NCI-H460 (cell line): ENCODE data around the gene TIAL1. TPM values are rescaled to one million over a fixed set of nuclear protein-coding genes. Genes with fewer than 3 reads are reported as not detected.
"Not testable (repeated sequence)": the region's sequence is repeated elsewhere in the genome, so short reads cannot be mapped to it uniquely, and the experiment has no call there.

Experiments
- DNase-seq: peaks from one replicate; pipeline ENCODE4 v3.0.0-alpha.2; 2016; ENCODE audit warnings: low read depth; ENCODE audit errors: extremely low read depth
- polyA plus RNA-seq: library from polyadenylated mRNA; depleted of rRNA; stranded (reverse); fragments of >200 nt; gene quantifications from 2 replicates; pipeline ENCODE4 v1.2.3, GENCODE V29; 2014; cell fraction: nucleus; rRNA removed
- total RNA-seq: library from RNA; depleted of rRNA; stranded (reverse); fragments of >200 nt; shearing (Covaris generic); gene quantifications from 2 replicates; pipeline ENCODE4 v1.2.3, GENCODE V29; 2014; rRNA removed

Gene TIAL1
- total RNA-seq = 67.4 and 81.3 TPM in 2 replicates
- 160 and 161 TPM in 2 replicates for polyA plus RNA-seq

DNA sequence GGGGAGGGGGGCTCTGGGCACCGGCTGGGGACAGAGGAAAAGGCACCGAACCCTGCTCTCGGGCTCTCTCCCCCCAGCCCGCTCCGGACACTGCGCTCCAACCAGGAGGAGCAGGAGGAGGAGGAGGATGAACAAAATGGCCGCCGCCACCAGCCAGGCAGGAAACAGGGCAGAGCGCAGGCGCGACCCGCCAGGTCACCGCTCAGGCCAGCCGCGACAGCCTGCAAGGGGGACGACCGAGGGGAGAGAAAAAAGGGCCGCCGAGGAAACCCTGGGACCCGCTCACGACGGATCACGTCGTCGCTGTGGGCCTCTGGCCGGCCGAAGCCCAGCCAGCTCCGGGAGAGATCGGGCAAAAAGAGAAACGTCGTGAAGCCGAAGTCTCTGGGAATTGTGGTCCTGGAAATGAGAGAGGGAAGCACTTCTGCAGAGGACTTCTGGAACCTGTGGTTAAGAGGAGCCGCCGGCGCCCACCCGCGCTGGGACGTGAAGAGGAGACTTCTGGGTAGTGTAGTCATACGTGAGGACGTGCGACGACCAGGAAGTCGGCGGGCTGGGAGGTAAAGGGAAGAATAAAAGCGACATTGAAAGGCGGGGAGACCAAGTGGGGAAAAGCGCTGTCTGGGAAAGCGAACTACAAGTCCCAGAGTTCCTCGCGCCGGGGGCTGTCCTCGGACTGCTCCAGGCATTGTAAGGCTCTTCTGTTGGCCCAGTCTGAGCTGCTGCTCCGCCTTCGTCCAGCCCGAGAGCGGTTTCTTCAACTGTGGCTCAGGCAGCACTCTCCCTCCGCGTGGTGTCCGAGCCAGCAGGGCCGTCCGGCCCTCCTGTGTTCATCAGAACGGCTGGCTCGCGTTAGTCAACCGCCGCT, at the start of gene TIAL1:
TSS of gene TIAL1 (minus strand) at position 428 of the 868 bp plus-strand sequence. CDS start 499 bp downstream, outside the sequence.
- DNase-seq = peak; percentile 99

GRCh38 chr10:119644994-119645393, 48.2 kb upstream of the TIAL1 start:
- DNase-seq = no peak

GRCh38 chr10:119644205-119644814, 47.5 kb upstream of the TIAL1 start:
- no peak for DNase-seq

GRCh38 chr10:119643306-119644204, 46.8 kb upstream of the TIAL1 start:
- no peak for DNase-seq

DNA sequence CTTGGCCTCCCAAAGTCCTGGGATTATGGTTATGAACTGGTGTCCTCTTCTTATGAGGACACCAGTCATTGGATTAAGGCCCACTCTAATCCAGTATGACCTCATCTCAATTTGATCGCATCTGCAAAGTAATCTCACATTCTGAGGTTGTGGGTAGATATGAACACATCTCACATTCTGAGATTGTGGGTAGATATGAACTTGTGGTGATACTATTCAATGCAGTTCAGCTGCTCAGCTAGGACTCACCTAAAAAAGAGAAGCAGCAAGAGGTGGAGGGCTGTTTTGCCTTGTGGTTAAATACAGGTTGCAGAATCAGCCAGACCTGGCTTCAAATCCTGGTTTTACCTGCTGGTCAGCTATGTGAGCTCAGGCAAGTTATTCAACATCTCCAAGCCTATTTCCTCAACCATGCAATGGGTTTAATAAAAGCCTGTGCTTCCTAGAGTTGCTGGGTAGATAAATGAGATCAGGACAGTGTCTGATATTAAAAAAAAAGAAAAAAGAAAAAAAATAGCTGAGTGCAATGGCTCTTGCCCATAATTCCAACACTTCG, 45.9 kb upstream of the TIAL1 start:
- no peak for DNase-seq

- no peak for DNase-seq
Measured at GRCh38 chr10:119640875-119641526, 44.2 kb upstream of the TIAL1 start.

DNA sequence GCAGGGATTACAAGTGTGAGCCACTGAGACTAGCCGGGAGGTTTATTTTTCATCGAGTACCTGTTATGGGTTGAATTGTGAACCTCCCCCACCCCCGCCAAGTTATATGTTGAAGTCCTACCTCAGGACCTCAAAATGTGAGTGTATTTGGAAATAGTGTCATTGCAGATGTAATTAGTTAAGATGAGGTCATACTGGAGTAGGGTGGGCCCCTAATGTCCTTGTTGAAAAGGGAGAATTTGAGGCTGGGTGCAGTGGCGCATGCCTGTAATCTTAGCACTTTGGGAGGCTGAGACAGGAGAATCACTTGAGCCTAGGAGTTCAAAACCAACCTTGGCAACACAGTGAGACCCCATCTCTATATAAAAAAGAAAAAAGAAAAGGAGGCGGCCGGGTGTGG, 43.6 kb upstream of the TIAL1 start:
- DNase-seq = no peak

- DNase-seq = no peak
Measured at GRCh38 chr10:119638982-119639381, 42.2 kb upstream of the TIAL1 start.

DNA sequence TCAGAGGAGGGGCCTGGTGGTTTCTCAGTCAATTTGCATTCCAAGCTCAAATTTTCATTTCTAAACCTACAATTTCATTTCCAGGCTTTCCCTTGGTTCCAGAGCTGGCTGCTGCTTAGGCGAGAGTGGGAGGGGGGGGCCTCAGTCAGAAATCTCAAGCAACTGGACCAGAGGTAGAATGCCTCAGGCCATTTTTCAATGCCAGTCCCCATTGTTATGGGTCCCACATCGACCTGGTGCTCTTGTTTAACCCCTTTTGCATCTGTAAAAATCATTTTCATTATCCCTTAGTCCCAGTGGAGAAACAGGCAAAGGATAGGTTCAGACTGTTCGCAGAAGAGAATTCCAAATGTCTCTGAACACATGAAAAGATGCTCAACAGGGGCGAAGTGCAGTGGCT, 40.9 kb upstream of the TIAL1 start:
- DNase-seq = no peak

DNA sequence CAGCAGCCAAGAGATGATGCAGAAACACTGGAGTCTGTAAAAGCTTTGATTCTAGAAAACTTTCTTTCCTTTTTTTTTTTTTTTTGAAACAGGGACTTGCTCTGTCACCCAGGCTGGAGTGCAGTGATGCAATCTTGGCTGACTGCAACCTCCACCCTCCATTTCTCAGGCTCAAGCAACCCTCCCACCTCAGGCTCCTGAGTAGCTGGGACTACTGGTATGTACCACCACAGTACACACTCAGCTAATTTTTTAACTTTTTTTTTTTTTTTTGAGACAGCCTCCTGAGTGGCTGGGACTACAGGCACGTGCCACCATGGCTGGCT, 37.4 kb upstream of the TIAL1 start:
- no peak for DNase-seq

GRCh38 chr10:119633538-119634218, 36.9 kb upstream of the TIAL1 start:
- DNase-seq = no peak

GRCh38 chr10:119630300-119630699, 33.5 kb upstream of the TIAL1 start:
- no peak for DNase-seq

GRCh38 chr10:119625570-119626280, 29.0 kb upstream of the TIAL1 start:
- no peak for DNase-seq

DNA sequence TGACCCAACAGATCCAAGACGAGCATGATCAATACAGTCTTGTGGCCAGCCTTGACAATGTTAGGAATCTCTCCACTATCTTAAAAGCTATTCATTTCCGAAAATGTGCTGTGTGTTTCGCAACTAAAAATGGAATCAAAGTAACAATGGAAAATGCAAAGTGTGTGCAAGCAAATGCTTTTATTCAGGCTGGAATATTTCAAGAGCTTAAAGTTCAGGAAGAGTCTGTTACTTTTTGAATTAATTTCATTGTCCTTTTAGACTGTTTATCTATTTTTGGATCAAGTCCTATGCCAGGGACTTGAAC, 24.3 kb upstream of the TIAL1 start:
- no peak for DNase-seq

- DNase-seq = no peak
Measured at GRCh38 chr10:119620241-119621077, 23.7 kb upstream of the TIAL1 start.

GRCh38 chr10:119619811-119620210, 23.0 kb upstream of the TIAL1 start:
- not testable (repeated sequence) for DNase-seq

DNA sequence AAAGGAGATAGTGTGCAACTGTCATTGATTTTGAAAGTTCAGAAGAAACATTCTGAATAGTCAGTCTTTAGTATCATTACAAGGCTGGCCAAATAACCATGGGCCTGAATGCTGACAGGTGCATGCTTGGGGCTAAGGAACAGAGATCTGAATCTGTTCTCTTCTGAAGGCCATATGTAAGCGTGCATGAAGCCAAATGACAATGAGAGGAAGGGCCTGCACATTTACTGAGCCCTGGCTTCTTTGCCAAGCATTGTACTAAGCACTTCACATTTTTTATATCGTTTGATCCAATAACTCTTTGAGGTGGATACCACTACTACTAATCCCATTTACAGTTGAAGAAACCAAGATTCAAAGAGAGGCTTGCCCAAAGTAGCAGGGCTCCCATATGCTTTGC, 22.5 kb upstream of the TIAL1 start:
- DNase-seq = no peak

DNA sequence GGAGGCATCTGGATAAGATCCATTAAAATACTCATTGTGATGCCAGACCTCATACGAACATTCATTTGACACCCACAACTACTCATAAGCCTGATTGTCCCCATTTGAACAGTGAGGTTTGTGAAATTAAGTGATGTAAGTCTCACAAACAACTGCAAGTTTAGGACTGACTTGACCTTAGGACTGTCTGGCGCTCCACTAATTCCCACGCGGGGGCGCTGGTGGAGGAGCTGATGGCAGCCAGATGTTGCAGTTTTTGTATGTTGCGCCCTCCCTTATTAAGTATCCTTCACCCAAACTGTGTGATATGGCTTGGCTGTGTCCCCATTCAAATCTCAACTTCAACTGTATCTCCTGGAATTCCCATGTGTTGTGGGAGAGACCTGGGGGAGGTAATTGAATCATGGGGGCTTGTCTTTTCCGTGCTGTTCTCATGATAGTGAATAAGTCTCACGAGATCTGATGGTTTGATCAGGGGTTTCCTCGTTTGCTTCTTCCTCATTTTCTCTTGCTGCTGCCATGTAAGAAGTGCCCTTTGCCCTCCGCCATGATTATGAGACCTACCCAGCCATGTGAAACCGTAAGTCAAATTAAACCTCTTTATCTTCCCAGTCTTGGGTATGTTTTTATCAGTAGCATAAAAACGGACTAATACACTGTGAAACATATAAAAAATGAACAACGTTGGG, 20.3 kb upstream of the TIAL1 start:
- no peak for DNase-seq
